GM04504 (cell line): ENCODE measurements around the gene PLCB2.

Source experiments
- DNase-seq: peaks from one replicate; pipeline ENCODE4 v3.0.0-alpha.2; 2012; ENCODE audit warnings: low read depth

Gene PLCB2

DNA sequence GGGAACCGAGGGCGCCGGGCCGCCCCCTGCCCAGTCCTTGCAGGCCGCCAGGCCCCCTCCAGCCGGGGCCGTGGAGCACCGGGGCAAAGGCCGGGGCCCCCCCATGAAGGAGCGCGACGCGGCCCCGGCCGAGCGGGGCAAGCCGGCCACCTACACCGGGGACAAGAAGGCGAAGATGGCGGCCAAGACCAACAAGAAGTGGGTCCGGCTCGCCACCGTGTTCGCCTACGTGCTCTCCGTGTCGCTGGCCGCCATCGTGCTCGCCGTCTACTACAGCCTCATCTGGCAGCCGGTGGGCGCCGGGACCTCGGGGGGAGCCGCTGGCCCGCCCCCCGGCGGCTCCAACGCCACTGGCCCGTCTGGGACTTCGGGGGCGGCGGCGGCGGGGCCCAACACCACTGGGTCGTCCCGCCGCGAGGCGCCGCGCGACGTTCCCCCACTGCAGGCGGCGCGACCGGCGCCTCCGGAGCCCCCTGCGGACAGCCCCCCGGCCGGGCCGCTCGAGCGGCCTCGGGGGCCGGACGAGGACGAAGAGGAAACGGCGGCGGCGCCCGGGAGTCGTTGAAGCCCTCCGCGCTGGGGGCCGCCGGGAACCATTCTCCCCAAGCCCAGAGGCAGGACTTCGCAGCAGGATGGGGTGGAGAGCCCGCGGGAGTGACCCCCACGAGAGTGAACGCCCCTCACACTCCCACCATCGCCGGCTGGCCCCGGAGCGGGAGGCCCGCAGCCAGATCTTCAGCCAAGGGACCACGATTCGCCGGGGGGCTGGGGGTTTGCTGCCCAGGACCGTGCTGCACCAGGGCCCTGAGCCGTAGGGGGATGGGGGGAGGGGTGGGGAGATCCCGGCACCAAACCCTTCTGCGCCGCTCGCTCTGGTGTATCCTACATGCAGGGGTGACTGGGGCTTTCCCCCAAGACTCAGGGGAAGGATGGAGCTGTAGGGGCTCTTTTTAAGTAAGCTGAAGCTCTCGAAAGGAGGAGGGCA is 16.5 kb upstream of the PLCB2 start:
- no peak for DNase-seq

DNA sequence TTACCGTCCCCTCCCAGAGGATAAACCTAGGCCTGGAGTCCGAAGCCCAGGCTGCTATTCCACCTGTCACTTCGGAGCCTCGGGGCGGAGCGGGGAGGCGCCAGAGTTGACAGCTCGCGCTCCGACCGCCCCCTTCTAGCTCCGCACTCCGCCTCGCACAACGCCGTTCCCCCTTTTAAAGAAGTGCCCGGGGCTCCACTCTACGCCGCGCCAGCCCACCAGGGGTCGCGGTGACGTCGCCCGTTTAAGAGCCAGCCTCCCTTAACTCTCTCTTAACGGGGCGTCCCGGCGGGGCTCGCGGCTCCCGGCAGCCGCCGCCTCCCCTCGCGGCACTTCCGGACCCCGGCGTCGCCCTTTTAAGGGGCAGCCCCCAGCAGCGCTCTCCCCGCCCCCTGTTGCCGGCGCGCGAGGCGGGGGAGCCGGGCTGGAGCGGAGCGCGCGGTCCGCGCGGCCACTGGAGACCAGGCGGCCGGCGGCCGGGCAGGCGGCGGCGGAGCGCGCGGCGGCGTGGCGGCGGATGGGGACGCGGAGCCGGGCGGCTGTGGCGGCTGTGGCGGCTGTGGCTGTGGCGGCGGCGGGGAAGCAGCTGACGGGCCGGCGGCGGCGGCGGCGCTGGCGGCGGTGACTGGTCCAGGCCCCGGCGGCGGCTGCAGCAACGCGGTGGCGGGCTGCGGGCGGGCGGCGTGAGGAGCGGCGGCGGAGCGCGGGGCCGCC is 15.7 kb upstream of the PLCB2 start, which contains the start of gene INAFM2:
INAFM2 (plus strand) TSS at position 454 of the 714 bp plus-strand sequence. CDS start 364 bp downstream, outside the sequence.
- peak; percentile 77 for DNase-seq

DNA sequence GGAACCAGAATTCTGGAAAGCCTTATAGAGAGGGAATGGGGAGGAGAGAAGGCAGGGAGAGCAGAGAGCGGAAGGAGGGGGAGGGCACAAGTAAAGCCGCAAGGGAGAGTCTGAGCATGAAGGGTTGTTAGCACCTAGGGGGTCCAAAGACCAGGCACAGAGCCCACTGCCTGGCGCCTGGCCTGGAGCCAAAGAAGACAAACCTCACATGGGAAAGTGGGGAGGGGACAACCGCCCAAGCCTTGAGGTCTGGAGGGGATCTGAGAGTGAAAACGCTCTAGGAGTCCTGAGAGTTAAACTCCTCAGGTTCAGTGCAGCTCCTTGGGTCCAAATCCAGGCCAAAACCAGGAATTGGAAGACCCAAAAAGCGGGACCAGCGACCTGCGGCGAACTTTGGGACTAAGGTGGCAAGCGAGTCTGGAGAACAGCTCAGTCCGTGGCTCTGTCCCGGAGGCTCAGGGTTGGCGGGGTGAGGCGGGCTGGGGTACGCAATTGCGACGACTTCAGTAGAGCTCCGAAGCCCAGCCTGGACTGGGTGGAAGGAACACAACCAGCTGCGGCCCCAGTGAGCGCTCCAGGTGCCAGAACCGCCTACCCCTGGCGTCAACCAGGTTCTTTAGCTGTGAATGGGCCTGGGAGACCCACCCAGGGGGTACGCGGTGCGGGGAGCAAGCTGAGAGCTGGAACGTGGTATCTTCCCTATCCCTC is 14.9 kb upstream of the PLCB2 start:
- no peak for DNase-seq

DNA sequence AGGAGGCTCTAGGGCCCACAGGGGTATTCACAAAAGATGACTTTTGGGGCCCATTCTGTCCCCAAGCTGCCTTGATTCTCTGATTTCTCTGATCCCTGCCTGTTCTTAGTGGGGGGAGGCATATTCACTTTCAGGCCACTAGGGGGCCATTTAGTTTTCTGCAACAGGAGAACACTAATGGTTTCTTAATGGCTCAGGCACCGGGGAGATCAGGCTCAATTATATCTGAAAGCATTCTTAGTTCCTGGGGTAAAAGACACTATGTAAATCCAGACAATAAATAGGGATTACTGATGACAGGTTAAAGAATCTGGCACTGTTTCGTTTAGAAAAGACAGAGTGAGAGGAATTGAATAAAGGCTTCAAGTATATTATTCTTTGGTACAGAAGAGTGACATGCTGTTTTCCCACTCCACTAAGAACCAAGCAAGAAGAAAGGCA is 13.2 kb upstream of the PLCB2 start:
- DNase-seq = no peak

DNA sequence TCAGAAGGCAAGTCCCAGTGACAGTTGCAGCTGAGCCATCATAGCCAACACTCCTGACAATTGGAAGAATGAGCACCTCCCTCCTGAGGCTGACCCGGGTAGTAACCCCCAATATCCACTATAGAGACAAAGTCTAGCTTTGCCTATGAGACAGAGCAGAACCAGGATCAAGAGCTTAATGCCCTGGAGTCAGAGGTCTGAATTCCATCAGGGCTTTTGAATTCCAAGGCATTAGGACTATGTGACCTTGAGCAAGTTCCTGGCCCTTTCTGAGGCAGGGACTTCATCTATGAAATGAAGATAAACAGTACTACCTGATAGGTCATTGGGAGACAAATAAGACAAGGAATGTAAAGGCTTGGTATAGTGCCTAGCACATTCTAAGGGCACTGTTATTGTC is 12.7 kb upstream of the PLCB2 start:
- no peak for DNase-seq

DNA sequence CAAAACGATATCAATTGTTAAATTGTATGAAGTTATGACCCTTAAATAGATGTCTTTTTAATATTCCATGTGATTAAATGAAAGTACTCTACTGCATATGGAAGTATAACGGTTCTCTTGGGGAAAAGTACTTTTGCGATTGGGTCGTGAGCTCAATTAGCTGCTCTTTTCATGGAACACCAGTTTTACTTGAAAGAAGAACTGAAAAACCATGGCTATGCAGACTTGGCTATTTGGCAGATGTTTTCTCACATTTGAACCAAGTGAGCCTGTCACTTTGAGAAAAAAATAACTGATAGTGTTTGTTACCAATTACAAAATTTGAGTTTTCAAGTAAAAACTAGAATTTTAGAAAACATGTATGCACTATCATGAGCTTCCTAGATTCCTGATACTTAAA is 9.8 kb upstream of the PLCB2 start:
- no peak for DNase-seq

DNA sequence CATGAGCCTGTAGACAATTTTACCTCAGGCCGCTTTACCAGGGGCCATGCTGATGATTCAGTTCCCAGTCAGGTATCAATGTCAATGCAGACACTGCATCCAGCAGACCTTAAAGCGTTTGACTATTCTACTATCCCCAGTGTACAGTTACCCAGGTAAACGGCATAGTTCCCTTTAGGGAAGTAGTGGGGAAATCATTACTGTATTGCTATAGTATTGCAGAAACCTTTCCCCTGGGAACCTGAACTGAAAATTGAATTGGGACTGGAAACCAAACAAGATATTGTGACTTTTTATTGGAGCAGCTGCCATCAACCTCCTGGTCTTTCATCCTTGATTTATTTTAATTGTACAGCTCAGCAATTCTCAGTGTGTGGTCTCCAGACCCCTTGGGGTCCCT is 9.2 kb upstream of the PLCB2 start:
- DNase-seq = no peak

DNA sequence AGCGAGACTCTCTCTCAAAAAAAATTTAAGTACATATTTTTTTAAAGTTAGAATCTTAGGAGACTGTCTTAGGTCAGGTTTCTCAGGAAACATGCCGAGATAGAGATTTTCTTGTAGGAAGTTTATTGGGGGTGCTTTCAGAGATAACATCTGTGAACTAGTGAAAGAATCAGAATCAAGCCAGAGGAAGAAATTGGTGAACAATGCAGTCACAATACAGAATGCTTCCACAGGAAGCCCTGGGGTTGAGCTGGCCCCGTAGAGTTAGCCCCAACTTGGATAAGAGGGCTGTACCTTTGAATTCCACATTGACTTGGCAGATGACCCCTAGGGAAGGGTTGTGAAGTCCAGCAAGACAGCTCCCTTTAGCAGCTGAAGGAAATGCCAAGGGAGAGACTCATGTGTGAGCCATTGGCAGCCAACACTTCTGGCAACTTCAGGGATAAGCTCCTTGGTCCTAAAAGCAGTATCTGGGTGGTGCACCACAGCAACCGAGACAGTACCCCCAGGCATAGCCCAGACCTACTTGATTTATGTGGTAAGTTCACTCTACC is 7.1 kb upstream of the PLCB2 start:
- DNase-seq = no peak

DNA sequence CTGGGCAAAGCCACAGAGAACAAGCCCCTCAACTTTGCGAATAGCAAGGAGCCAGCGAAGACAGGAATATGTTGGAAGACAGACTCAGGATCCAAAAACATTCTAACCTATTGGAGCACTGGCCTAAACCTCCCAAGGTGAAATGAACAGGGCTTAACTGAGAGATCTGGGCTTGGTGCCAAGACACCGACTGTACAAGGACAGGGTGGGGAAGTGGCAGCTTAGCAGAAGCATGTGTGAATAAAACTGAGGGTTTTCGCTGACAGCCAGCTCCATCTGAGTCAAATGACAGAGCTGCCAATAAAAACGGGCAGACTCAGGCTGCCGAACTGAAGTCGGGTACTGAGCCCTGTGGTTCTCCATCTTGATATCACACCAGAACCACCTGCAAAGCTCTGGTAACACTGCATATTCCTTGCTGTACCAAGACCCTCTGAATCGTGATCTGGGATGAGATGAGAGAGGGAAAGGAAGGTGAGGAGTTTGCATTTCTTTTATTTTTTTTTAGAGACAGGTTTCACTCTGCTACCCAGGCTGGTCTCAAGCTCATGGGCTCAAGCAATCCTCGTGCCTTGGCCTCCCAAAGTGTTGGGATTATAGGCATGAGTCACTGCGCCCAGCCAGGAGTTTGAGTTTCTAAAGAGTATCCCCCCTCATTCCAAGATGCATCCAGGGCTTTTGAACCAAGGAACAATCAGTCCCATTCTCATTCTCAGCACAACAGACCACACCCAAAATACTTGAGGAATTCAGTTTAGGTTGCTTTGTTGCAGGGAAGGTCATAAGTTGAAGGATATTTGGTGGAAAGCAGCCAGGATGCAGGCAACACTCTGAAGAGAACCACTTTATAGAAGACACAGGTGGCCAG is 6.0 kb upstream of the PLCB2 start:
- DNase-seq = no peak

DNA sequence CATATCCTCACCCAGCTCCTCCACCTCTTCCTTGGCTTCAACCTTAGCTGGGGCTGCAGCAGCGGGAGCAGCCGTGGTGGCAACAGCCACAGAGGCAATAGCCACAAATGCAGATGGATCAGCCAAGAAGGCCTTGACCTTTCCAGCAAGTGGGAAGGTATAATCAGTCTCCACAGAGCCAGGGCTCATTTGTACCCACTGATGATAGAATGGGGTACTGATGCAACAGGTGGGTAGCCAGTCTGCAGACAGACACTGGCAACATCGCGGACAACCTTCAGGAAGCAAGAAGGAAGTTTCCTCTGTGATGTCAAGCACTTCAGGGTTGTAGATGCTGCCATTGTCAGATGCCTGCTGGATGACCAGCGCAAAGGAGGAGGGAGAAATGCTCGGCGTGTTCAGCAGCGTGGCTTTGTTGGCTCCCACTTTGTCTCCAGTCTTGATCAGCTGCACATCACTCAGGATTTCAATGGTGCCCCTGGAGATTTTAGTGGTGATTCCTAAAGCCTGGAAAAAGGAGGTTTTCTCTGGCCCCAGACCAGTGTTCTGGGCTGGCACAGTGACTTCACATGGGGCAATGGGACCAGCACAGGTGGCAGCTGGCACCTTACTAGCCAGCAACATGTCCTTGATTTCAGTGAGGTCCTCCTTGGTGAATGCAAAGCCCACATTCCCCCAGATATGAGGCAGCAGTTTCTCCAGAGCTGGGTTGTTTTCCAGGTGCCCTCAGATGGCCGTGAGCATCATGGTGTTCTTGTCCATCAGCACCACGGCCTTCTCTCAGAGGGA is 4.8 kb upstream of the PLCB2 start:
- DNase-seq = no peak

DNA sequence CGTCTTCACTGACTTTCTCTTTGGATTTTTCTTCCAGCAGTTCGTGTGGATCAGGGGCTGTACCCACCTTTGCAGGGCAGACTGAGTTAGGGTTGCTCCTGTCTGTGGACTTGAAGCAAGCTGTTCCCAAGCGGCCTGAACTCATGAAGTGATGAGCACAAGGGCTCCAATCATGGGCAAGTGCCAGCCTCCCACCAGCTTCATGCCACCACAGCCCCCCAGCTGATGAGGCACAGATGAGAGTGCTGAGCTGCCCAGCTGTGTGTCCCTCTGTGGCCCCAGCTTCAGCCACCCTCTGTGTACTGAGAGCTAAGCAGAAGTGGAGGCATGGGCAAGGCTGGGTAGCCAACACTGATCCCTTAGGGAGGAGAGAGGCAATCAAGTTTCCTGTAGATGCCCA is 3.3 kb upstream of the PLCB2 start:
- DNase-seq = no peak

DNA sequence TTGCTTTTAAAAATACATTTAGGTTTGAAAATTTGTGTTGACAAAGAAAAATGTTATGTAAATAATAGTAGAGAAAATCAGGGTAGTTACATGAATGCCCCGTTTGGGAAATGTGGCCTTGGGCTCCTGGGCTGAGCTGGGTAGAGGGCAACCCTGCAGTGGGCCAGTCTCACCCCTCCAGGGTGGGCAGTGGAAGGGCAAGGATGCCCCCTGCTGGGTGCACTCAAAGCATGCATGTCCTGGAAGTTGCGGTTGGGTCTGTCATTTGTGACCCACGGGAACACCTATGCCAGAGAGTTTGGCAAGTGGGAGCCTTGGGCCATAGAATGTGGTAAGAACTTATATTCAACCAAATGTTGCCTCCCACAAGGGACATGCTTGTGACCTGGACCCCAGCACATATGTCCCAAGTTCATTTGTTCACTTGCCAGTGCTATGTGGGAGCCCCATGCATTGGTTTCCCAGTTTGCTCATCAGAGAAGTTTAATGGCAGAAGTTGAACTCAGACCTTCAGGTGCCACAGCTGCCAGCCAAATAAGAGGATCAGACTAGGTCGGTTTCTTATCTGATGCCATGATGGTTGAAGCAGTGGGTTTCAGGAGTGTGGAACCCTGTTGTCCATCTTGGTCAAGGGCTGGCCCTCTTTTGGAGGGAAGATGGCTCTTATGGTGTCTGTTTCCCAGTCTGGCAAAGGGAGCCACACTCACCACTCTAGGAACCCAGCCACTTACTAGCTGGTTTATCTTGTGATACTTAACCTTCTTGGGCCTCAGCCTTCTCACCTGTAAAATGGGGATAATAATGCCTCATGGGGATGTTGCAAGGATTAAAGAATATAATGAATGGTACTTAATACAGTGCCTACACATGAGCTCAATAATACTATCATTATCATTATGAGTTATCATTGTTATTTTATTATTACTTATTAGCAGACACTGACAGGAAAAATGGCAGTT is 2.5 kb upstream of the PLCB2 start:
- DNase-seq = no peak

DNA sequence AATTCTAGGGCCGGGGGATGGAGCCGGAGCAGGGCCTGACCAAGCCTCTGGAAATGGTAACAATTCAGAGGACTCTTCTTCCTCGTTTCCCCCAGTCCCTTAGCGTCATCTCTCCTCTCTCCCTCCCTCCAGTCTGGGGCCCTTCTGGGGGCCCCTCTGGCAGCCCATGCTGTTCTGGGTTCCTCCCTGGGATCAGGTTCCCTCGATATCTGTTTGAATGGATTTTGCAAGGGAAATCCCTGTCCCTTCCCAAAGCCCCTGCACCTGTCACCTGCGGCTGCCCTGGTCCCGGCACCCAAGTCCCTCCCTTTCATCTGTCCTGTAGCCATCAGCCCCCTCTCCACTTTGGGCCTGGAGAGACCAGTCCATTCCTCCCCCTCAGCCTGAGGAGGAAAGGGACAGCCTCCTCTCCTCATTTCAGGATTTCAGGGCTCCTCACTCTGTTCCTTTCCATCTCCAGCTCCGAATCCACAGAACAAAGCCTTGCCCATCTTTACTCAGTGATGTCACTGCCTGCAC is 1.7 kb upstream of the PLCB2 start:
- DNase-seq = no peak

DNA sequence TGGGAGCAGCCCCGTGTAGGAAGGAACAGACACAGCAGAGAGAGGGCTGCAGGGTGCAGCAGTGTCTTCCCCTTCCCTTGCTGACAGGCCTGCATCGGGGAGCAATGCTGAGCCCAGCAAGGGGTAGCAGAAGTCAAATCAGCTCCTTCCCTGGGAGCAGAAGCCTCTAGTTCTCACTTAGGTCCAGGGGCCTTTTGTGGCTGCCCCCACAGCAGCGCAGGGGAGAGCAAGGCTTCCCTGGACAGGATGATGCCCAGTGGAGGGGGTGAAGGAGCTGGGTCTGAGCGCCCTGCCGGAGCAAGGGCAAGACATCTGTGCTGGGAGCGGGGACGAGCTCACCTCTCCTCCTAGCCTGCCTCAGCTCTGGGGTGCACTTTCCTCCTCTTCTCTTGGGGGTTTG is 827 bp downstream of the PLCB2 start:
- no peak for DNase-seq

DNA sequence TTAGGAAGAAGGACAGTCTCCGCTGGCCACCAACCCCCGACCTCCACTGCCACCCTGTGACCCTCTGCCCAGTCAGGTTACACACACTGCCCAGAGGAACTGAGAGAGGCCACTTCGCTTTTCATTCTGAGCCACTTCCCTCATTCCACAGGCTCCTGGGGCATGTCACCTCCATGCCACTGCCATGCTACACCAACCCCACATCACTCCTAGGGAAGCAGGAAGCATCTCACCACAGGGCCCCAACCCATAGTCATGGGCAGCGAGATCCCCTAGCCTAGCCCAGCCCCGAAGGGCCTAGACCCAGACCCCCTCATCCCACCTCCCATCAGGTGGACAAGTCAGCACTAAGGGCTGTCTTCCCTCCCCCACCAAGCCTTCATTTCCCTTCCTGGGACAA is 1.4 kb downstream of the PLCB2 start:
- DNase-seq = no peak

DNA sequence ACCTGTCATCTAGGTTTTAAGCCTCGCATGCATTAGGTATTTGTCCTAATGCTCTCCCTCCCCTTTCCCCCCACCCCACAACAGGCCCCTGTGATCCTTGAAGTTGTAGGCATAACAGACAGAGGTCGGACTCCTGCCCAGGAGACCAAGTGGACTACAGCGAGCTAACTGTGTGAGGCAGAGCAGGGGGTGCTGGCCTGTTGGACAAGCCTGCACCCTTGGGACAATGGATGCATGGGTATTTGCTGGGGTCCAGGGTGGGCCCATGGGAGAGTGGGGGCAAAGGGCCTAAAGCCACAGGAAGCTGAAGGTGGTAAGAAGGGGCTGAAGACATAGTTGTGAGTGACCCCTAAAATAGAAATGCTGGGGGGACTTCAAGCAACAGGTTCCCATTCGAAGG is 2.5 kb downstream of the PLCB2 start:
- DNase-seq = no peak

DNA sequence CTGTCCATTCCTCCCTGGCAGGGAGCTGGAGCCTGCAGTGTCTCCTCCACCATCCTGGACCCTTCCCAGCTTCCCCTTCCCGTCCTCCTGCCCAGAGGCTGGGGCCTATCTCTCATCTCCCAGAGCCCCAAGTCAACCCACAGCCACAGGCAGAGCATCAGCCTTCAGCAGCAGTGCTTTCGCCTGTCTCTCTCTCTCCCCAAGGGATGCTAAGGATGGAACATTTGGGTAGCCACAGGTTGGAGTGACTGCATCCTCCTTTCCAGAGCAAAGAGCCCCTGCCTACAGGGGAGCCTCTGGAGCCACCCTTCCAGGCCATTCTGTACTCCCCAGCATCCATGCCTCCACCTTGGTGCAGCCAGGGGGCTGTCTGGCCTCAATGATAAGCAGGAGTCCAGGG is 4.2 kb downstream of the PLCB2 start:
- no peak for DNase-seq

DNA sequence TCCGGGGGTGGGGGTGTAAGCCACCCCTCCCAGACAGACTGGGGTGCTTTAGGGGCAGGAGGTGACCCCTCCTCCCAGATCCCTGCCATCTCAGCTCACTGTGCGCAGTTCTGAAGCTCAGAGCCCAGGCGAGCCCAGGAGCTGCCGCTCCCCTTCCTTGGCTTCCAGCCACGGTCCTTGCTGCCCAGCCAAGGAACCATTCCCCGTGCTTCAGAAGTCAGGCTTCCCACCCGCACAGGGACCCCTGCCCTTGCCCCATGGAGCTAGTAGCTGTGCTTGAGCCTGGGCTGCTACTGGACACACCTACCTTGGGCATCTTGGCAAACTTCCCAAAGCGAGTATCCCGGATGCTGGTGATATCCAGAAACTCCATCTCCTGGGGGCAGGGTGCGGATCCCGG is 4.8 kb downstream of the PLCB2 start:
- DNase-seq = no peak

DNA sequence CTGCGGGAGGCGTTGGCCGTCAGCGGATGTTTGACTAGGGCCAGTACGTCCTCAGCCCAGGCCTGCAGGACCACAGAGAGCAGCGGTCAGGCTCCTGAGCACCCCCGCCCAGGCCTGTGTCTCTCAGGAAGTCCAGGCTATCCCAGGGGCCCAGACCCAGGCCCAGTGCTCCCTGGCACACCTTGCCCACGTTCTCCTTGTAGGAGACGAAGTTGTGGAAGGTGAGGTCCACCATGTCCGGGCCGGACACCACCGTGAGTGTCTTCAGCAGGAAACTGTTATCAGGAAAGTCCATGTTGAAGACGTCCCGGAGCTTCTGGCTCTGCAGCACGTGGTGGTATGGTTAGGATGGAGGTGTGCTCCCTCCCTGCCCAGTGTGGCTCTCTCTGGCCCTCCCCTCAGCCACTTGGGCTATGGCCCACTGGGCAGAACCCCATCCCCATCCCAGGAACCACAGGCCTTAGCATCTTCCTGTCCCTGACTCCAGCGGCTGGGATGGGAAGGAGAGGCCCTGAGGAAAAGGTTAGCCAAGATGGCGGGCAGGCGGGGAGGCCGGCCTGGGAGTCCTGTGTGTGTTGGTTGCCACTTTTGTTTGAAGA is 5.3 kb downstream of the PLCB2 start:
- no peak for DNase-seq
